Panc1 (cell line): ENCODE results near the gene VAPB.

ENCODE experiments used
- CTCF ChIP-seq: fragments of 450-650 bp; IDR thresholded peaks from 2 replicates; pipeline ENCODE4 v1.5.1; 2017; ENCODE audit warnings: mild to moderate bottlenecking
- POLR2AphosphoS5 ChIP-seq: IDR thresholded peaks from 2 replicates; pipeline ENCODE4 v1.6.1; 2012; ENCODE audit warnings: mild to moderate bottlenecking, low read depth, low read length, moderate library complexity
- SIN3A ChIP-seq: IDR thresholded peaks from 2 replicates; pipeline ENCODE4 v1.6.1; 2012; ENCODE audit warnings: low read depth, mild to moderate bottlenecking, low read length, moderate library complexity, borderline replicate concordance; ENCODE audit not compliant: insufficient read depth
- TCF7L2 ChIP-seq: IDR thresholded peaks from 2 replicates; pipeline ENCODE4 v1.6.1; 2011; ENCODE audit warnings: mild to moderate bottlenecking, low read depth, low read length, inconsistent platforms

GRCh38 chr20:58378704-58379103 lies 10.3 kb upstream of the VAPB start:
- no peak for TF ChIP-seq SIN3A
- 0 out of 2 replicates have a peak, but pooled peaks have one; percentile 1 for TF ChIP-seq CTCF
- no peak for TF ChIP-seq TCF7L2
- no peak for TF ChIP-seq POLR2AphosphoS5
